Ishikawa (cell line): ENCODE results near the gene PTH2.
A peak's percentile ranks its signal among the peaks of the same experiment; 100 is the strongest.

Experiments used
- CEBPB ChIP-seq: IDR thresholded peaks from 2 replicates; pipeline ENCODE4 v1.6.1; 2012
- CREB1 ChIP-seq: IDR thresholded peaks from 2 replicates; pipeline ENCODE4 v1.6.1; 2012; ENCODE audit warnings: low read depth
- EGR1 ChIP-seq: IDR thresholded peaks from 2 replicates; pipeline ENCODE4 v1.6.1; 2012
- EP300 ChIP-seq: IDR thresholded peaks from 2 replicates; pipeline ENCODE4 v1.6.1; 2012; ENCODE audit warnings: borderline replicate concordance
- FOXM1 ChIP-seq: IDR thresholded peaks from 2 replicates; pipeline ENCODE4 v1.6.1; 2012; ENCODE audit warnings: low read depth, borderline replicate concordance
- NFIC ChIP-seq: IDR thresholded peaks from 2 replicates; pipeline ENCODE4 v1.6.1; 2012
- RAD21 ChIP-seq: IDR thresholded peaks from 2 replicates; pipeline ENCODE4 v1.6.1; 2012; ENCODE audit warnings: low read depth
- TAF1 ChIP-seq: IDR thresholded peaks from 2 replicates; pipeline ENCODE4 v1.6.1; 2012; ENCODE audit warnings: low read depth, mild to moderate bottlenecking
- TCF12 ChIP-seq: IDR thresholded peaks from 2 replicates; pipeline ENCODE4 v1.6.1; 2012; ENCODE audit warnings: low read depth
- TEAD4 ChIP-seq: IDR thresholded peaks from 2 replicates; pipeline ENCODE4 v1.6.1; 2012
- YY1 ChIP-seq: IDR thresholded peaks from 2 replicates; pipeline ENCODE4 v1.6.1; 2012; ENCODE audit warnings: low read depth
- ZBTB7A ChIP-seq: IDR thresholded peaks from 2 replicates; pipeline ENCODE4 v1.6.1; 2012; ENCODE audit warnings: low read depth
- TF ChIP-seq, protein P1 (sequence below): IDR thresholded peaks from 2 replicates; pipeline ENCODE4 v1.6.1; 2012
- TF ChIP-seq, protein P2 (sequence below): IDR thresholded peaks from 2 replicates; pipeline ENCODE4 v1.6.1; 2012
- TF ChIP-seq, protein P3 (sequence below): IDR thresholded peaks from 2 replicates; pipeline ENCODE4 v1.6.1; 2012; ENCODE audit warnings: low read depth, mild to moderate bottlenecking

PTH2 gene

DNA sequence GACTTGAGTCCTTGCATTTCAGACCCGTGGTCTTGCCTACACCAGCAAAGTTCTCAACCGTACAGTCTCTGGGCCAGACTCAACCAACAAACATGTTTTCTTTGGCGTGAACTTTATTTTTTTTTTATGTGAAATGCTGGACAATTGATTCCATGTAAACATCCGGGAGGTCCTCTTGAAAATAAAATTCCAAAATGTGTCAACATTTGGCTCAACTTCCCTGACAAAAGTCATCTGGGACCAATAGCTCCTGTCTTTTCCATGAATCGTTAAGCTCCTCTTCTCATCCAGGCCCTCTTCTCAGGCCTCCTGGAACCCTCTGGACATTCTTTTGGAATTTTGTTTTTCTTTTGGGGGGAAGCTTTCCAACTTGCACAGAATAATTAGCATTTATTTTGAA is 32.5 kb upstream of the PTH2 start:
- TF ChIP-seq ZBTB7A (no peak), RAD21 (no peak), CEBPB (no peak), CREB1 (no peak), YY1 (no peak), TCF12 (no peak), EGR1 (no peak), TEAD4 (no peak), NFIC (no peak), EP300 (no peak), TAF1 (no peak), FOXM1 (no peak)
- TF ChIP-seq, protein P1, sequence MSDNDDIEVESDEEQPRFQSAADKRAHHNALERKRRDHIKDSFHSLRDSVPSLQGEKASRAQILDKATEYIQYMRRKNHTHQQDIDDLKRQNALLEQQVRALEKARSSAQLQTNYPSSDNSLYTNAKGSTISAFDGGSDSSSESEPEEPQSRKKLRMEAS = no peak
- TF ChIP-seq, protein P2, sequence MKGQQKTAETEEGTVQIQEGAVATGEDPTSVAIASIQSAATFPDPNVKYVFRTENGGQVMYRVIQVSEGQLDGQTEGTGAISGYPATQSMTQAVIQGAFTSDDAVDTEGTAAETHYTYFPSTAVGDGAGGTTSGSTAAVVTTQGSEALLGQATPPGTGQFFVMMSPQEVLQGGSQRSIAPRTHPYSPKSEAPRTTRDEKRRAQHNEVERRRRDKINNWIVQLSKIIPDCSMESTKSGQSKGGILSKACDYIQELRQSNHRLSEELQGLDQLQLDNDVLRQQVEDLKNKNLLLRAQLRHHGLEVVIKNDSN = no peak
- TF ChIP-seq, protein P3, sequence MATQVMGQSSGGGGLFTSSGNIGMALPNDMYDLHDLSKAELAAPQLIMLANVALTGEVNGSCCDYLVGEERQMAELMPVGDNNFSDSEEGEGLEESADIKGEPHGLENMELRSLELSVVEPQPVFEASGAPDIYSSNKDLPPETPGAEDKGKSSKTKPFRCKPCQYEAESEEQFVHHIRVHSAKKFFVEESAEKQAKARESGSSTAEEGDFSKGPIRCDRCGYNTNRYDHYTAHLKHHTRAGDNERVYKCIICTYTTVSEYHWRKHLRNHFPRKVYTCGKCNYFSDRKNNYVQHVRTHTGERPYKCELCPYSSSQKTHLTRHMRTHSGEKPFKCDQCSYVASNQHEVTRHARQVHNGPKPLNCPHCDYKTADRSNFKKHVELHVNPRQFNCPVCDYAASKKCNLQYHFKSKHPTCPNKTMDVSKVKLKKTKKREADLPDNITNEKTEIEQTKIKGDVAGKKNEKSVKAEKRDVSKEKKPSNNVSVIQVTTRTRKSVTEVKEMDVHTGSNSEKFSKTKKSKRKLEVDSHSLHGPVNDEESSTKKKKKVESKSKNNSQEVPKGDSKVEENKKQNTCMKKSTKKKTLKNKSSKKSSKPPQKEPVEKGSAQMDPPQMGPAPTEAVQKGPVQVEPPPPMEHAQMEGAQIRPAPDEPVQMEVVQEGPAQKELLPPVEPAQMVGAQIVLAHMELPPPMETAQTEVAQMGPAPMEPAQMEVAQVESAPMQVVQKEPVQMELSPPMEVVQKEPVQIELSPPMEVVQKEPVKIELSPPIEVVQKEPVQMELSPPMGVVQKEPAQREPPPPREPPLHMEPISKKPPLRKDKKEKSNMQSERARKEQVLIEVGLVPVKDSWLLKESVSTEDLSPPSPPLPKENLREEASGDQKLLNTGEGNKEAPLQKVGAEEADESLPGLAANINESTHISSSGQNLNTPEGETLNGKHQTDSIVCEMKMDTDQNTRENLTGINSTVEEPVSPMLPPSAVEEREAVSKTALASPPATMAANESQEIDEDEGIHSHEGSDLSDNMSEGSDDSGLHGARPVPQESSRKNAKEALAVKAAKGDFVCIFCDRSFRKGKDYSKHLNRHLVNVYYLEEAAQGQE = no peak

DNA sequence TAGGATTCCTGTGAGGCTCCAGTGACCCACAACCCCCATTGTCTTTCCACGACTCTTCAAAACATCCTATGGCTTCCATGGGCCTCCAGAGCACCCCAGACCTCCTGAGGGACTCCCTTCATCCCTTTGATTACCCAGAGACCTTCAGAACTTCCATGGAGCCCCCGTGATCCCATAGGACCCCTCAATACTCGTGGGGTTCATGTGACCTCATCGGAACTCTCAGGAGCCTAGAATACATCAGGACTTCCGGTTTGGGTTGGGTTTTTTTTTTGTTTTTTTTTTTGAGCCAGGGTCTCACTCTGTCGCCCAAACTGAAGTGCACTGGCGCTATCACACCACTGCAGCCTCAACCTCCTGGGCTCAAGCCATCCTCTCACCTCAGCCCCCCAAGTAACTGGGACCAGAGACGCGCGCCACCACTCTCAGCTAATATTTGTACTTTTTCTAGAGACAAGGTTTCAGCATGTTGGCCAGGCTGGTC is 30.6 kb upstream of the PTH2 start:
- TF ChIP-seq RAD21 (no peak), YY1 (no peak), FOXM1 (no peak), NFIC (no peak), CREB1 (no peak), TCF12 (no peak), TAF1 (no peak), ZBTB7A (no peak), EP300 (no peak), CEBPB (no peak), TEAD4 (no peak), EGR1 (no peak)
- TF ChIP-seq, protein P1 = no peak
- TF ChIP-seq, protein P3 = no peak
- TF ChIP-seq, protein P2 = no peak

DNA sequence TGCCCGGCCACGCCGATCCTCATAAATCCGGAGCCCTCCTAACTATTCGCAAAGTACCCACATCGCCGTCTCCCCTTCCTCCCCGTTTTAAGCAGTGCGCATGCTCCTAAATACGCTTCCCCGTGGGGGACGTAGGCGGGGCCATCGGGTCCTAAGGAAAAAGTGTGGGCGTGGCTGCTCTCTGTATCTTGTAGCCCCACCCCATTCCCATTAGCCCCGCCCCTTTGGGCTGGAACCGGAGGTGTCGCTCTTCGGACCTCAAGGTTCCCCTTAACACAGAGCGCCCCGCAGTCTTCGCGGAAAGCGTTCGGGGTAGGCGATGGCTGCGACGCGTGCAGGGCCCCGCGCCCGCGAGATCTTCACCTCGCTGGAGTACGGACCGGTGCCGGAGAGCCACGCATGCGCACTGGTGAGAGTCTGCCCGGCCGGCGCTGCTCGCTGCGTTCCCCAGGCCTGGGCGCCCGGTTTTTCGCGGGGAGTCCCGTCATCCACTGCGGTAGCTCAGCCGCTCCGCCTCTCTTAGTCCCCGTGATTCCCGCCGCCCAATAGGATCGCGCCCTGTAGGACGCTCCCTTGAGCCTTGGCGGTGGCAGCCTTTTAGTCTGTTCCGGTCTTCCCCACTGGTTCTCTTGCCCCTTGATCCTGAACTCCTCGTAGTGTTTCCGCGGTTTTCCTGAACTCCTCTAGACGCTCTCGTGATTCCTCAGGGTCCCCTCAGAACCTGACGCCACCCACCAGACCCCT is 29.9 kb upstream of the PTH2 start, which contains the start of gene ALDH16A1:
Gene ALDH16A1 (plus strand): TSS at position 213 of the 744 bp plus-strand sequence. CDS start 107 bp downstream, at position 320.
- TF ChIP-seq, protein P3 = no peak
- TF ChIP-seq TAF1 (peak; percentile 77), NFIC (no peak), EGR1 (no peak), TCF12 (no peak; the same call in none of the 2 replicates), EP300 (no peak), FOXM1 (no peak), CREB1 (no peak), TEAD4 (no peak), RAD21 (no peak), YY1 (0 out of 2 replicates have a peak, but pooled peaks have one; percentile 6), ZBTB7A (no peak), CEBPB (no peak)
- TF ChIP-seq, protein P2 = peak; percentile 95
- TF ChIP-seq, protein P1 = peak; percentile 93
